NT2/D1 (cell line): ENCODE measurements around the gene LRRC59.
"Not testable (repeated sequence)": the region's sequence is repeated elsewhere in the genome, so short reads cannot be mapped to it uniquely, and the experiment has no call there.

Source experiments
- DNase-seq: peaks from one replicate; pipeline ENCODE4 v3.0.0-alpha.2; 2011; ENCODE audit warnings: low read depth, low spot score
- H3K27me3 ChIP-seq: 2 replicates; pipeline ENCODE4 v1.6.0; 2011; ENCODE audit warnings: mild to moderate bottlenecking; ENCODE audit not compliant: insufficient read length, insufficient read depth
- H3K36me3 ChIP-seq: 2 replicates; pipeline ENCODE4 v1.6.1; 2011; ENCODE audit warnings: mild to moderate bottlenecking, low read length, mixed read lengths; ENCODE audit not compliant: insufficient read depth, insufficient read length
- H3K4me1 ChIP-seq: 2 replicates; pipeline ENCODE4 v1.5.1; 2011; ENCODE audit not compliant: insufficient read depth, insufficient read length
- H3K4me3 ChIP-seq: 2 replicates; pipeline ENCODE4 v1.5.1; 2011; ENCODE audit warnings: low read depth; ENCODE audit not compliant: insufficient read length
- H3K9ac ChIP-seq: 2 replicates; pipeline ENCODE4 v1.6.0; 2011; ENCODE audit warnings: low read depth; ENCODE audit not compliant: insufficient read length
- H3K9me3 ChIP-seq: 2 replicates; pipeline ENCODE4 v1.5.1; 2011; ENCODE audit warnings: mild to moderate bottlenecking, low read length; ENCODE audit not compliant: insufficient read depth
- SUZ12 ChIP-seq: IDR thresholded peaks from 2 replicates; pipeline ENCODE4 v1.6.1; 2011; ENCODE audit not compliant: insufficient read length, insufficient read depth; ENCODE audit errors: extremely low read depth
- YY1 ChIP-seq: IDR thresholded peaks from 2 replicates; pipeline ENCODE4 v1.6.1; 2011; ENCODE audit not compliant: insufficient read length, insufficient read depth
- ZNF274 ChIP-seq: IDR thresholded peaks from 2 replicates; pipeline ENCODE4 v1.6.1; 2011; ENCODE audit warnings: mild to moderate bottlenecking, low read depth, low read length

The LRRC59 gene

DNA sequence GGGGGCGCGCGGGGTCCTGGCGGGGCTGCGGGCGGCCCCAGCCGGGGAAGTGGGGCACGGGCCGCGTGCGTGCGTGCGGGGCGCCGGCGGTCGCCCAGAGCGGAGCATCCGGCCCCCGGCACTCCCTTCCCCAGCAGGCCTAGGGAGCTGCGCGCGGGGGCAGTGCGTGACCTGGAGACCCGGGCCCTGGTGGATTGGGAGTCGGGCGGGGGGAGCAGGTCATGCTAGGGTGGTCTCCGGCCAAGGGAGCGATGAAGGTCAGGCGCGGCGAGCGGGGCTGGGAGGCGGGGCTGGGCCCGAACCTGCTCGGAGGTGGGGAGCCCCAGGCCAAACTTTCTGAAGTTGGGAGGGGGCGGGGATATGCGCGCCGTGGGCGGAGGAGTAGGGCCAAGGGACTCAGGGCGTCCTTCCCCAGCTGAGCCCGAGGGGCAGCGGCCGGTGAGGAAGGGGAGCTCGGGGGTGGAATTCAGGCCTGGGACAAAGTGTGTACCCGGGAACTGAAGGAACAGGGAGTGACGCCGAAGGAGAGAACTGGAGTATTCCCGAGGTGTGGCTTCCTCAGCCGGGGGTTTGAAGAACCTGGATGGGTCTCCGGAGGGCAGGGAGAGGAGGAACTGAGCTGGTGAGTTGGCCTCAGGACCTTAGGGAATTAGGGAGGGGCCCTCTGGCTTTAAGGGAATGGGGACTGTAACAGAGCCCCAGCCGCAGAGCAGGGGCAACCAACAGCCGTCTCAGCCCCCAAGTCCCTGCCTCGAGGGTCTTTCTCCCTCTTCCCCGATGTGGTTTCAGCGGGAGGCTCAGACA, 50.8 kb downstream of the LRRC59 start:
- H3K36me3 ChIP-seq: peaks cover 7% of the 10 kb centered on the region
- no peak for TF ChIP-seq SUZ12
- no peak for TF ChIP-seq ZNF274
- TF ChIP-seq YY1: no peak
- peaks cover 7% of the 10 kb centered on the region for H3K4me1 ChIP-seq
- H3K27me3 ChIP-seq: peaks cover 19% of the 10 kb centered on the region
- H3K9ac ChIP-seq: peak overlapping the region; percentile 91
- no peak for DNase-seq
- H3K4me3 ChIP-seq: peak overlapping the region; percentile 73
- no peaks in the 10 kb centered on the region for H3K9me3 ChIP-seq

GRCh38 chr17:50345432-50346312, 51.7 kb downstream of the LRRC59 start, which contains the start of gene XYLT2:
XYLT2 (plus strand) TSS chr17:50346126; CDS start chr17:50346141, 15 bp downstream.
- H3K9me3 ChIP-seq: no peaks in the 10 kb centered on the region
- peak within 1 kb of the TSS; percentile 91 for H3K9ac ChIP-seq
- H3K4me3 ChIP-seq: peak within 1 kb of the TSS; percentile 73
- DNase-seq: peak; percentile 57
- no peak for TF ChIP-seq SUZ12
- peaks cover 7% of the 10 kb centered on the region for H3K4me1 ChIP-seq
- peaks cover 19% of the 10 kb centered on the region for H3K27me3 ChIP-seq
- H3K36me3 ChIP-seq: peaks cover 6% of the 10 kb centered on the region

- peaks cover 7% of the 10 kb centered on the region for H3K4me1 ChIP-seq
- no peaks in the 10 kb centered on the region for H3K9me3 ChIP-seq
- no peak overlapping the region for H3K4me3 ChIP-seq
- H3K27me3 ChIP-seq: peaks cover 19% of the 10 kb centered on the region
- no peak for DNase-seq
- H3K36me3 ChIP-seq: peaks cover 6% of the 10 kb centered on the region
- no peak for TF ChIP-seq SUZ12
- no peak for TF ChIP-seq ZNF274
- no peak for TF ChIP-seq YY1
- H3K9ac ChIP-seq: no peak overlapping the region
Measured at GRCh38 chr17:50344731-50345365, 52.5 kb downstream of the LRRC59 start.

DNA sequence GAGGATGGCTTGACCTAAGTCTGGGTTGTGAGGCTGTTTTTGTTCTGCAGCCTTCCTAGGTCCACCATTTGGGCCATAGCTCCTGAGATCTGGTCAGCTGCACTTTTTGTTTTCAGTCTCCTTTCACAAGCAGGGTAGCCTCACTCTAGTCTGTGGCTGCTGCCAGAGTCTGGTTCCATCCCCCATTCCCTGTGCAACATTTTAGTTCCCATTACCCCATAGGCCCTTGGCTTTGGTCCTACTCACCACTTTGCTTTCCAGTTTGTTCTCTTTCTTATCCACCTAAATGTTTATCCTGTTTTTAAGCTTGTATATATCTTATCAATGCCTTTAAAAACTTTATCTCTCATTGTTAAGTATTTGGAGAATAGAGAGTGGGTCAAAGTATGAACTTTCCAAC, 57.9 kb downstream of the LRRC59 start:
- peaks cover 18% of the 10 kb centered on the region for H3K9me3 ChIP-seq
- H3K36me3 ChIP-seq: no peaks in the 10 kb centered on the region
- H3K4me1 ChIP-seq: no peaks in the 10 kb centered on the region
- H3K4me3 ChIP-seq: no peak overlapping the region
- no peak for DNase-seq
- no peak for TF ChIP-seq YY1
- TF ChIP-seq SUZ12: no peak
- TF ChIP-seq ZNF274: no peak
- no peak overlapping the region for H3K9ac ChIP-seq
- peaks cover 6% of the 10 kb centered on the region for H3K27me3 ChIP-seq

DNA sequence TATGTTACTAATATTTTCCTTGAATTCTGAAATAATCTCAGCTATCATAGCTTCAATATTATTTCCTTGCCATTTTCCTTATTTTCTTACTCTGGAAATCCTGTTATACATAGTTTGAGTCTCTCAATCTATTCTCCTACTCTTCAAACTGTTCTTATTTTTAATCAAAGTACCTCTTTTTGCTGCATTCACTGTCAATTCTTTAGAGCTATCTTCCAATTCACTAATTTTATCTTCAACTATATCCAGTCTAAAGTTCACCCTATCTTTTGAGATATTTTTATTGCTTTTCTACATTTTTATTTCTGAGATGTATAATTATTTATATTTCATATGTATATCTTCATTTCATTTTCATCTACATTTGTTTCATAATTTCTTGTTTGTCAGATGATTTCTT, 58.7 kb downstream of the LRRC59 start:
- Histone ChIP-seq H3K4me3 (no peak overlapping the region), H3K4me1 (no peaks in the 10 kb centered on the region), H3K9me3 (peaks cover 18% of the 10 kb centered on the region), H3K9ac (no peak overlapping the region), H3K36me3 (no peaks in the 10 kb centered on the region), H3K27me3 (peaks cover 4% of the 10 kb centered on the region)
- TF ChIP-seq SUZ12 (no peak), YY1 (no peak), ZNF274 (no peak)
- no peak for DNase-seq

- H3K4me1 ChIP-seq: peaks cover 3% of the 10 kb centered on the region
- H3K9me3 ChIP-seq: peaks cover 18% of the 10 kb centered on the region
- H3K27me3 ChIP-seq: peaks cover 1% of the 10 kb centered on the region
- DNase-seq: no peak
- H3K9ac ChIP-seq: no peak overlapping the region
- H3K4me3 ChIP-seq: no peak overlapping the region
- H3K36me3 ChIP-seq: no peaks in the 10 kb centered on the region
- no peak for TF ChIP-seq YY1
- no peak for TF ChIP-seq ZNF274
- no peak for TF ChIP-seq SUZ12
Measured at GRCh38 chr17:50337956-50338355, 59.4 kb downstream of the LRRC59 start.

DNA sequence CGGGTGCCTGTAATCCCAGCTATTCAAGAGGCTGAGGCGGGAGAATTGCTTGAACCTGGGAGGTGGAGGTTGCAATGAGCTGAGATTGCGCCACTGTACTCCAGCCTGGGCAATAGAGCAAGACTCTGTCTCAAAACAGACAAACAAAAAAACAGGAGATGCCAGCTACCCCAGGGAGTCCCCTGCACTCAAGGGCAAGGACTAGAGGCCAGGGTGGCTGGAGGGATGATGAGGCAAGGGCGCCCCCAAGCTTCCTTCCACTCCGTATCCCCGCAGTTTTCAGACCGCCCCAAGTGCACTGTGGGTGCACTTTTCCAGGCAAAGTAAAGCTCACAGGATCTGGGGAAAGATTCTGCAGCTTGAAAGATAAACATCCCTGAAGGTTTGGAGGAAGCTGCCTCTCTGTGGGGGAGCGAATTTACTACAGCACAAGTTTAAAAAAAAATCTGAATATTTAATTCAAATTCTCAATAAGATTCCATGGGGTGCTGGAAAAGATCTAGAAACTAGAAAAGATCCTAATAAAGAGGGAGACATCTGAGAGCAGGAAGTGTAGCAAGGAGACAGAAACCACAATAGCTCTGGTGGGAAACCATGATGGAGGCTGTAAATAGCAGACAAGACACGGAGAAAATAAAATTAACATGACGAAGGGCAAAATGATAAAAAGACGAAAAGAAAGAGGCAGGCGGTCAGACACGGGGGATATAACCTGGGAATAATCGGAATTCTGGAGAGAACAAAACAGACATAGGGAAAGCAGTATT, 63.8 kb downstream of the LRRC59 start:
- not testable (repeated sequence) for DNase-seq

More for the DNA sequence above, 63.8 kb downstream of the LRRC59 start:
- not testable (repeated sequence) for H3K36me3 ChIP-seq, H3K9me3 ChIP-seq, H3K4me1 ChIP-seq, H3K4me3 ChIP-seq, H3K27me3 ChIP-seq, H3K9ac ChIP-seq
